Measurements from ENCODE around the gene KRTAP10-5.

GRCh38 chr21:44582055-44582454 is 1.7 kb upstream of the KRTAP10-5 start:
- TF ChIP-seq, protein P1, sequence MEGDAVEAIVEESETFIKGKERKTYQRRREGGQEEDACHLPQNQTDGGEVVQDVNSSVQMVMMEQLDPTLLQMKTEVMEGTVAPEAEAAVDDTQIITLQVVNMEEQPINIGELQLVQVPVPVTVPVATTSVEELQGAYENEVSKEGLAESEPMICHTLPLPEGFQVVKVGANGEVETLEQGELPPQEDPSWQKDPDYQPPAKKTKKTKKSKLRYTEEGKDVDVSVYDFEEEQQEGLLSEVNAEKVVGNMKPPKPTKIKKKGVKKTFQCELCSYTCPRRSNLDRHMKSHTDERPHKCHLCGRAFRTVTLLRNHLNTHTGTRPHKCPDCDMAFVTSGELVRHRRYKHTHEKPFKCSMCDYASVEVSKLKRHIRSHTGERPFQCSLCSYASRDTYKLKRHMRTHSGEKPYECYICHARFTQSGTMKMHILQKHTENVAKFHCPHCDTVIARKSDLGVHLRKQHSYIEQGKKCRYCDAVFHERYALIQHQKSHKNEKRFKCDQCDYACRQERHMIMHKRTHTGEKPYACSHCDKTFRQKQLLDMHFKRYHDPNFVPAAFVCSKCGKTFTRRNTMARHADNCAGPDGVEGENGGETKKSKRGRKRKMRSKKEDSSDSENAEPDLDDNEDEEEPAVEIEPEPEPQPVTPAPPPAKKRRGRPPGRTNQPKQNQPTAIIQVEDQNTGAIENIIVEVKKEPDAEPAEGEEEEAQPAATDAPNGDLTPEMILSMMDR (IDR thresholded peaks at IDR 0.05) = no peak
- TF ChIP-seq E2F6 (IDR thresholded peaks at IDR 0.05; ENCODE audit: borderline replicate concordance, low read depth) = no peak
- TF ChIP-seq, protein P2, sequence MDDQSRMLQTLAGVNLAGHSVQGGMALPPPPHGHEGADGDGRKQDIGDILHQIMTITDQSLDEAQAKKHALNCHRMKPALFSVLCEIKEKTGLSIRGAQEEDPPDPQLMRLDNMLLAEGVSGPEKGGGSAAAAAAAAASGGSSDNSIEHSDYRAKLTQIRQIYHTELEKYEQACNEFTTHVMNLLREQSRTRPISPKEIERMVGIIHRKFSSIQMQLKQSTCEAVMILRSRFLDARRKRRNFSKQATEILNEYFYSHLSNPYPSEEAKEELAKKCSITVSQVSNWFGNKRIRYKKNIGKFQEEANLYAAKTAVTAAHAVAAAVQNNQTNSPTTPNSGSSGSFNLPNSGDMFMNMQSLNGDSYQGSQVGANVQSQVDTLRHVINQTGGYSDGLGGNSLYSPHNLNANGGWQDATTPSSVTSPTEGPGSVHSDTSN (IDR thresholded peaks at IDR 0.05) = no peak
- no peak for TF ChIP-seq MAZ (IDR thresholded peaks at IDR 0.05; ENCODE audit: borderline replicate concordance, low read depth, low read length)
- TF ChIP-seq REST (IDR thresholded peaks at IDR 0.05) = no peak
- no peak for TF ChIP-seq SMC3 (IDR thresholded peaks at IDR 0.05)
- TF ChIP-seq CEBPB (IDR thresholded peaks at IDR 0.05) = no peak
- TF ChIP-seq RCOR1 (IDR thresholded peaks at IDR 0.05; ENCODE audit: low read depth, low read length) = no peak
- no peak for TF ChIP-seq JUNB (IDR thresholded peaks at IDR 0.05)
- TF ChIP-seq RAD21 (conservative IDR thresholded peaks at IDR 0.05 in 1 of 2, IDR thresholded peaks at IDR 0.05 in 1 of 2) = no peak
- no peak for TF ChIP-seq EP300 (IDR thresholded peaks at IDR 0.05)
- no peak for TF ChIP-seq HDAC2 (IDR thresholded peaks at IDR 0.05)
